ENCODE data around the gene TCEAL3.
"Not testable (repeated sequence)": the region's sequence is repeated elsewhere in the genome, so short reads cannot be mapped to it uniquely, and the experiment has no call there.

GRCh38 chrX:103638479-103639346, 30.9 kb downstream of the TCEAL3 start:
- not testable (repeated sequence) for TF ChIP-seq CTCF, POLR2A (IDR thresholded peaks at IDR 0.05)

Measured in Peyer's patch (tissue), 4 donors.